GM12878 (cell line): ENCODE data around the gene LRRC53. TPM values are rescaled to one million over a fixed set of nuclear protein-coding genes. Genes with fewer than 3 reads are reported as not detected.

Experiments
- ATAC-seq: fragments of 200-7000 bp; cut with Tn5 transposase; 3 replicates; pipeline ENCODE4 v1.9.1; 2020; ENCODE audit warnings: mild to moderate bottlenecking, moderate library complexity
- BruUV-seq: library from RNA; stranded (reverse); fragments of 400-500 nt; replicated peaks from 2 replicates; lab custom pipeline; 2021; lab: Mats Ljungman, UMichigan
- CTCF ChIA-PET: fragments of 300-600 bp; sonication (Branson Sonifier 250); formaldehyde crosslinking; extraction: SDS; loops from one replicate; lab custom pipeline; 2021; ENCODE audit warnings: inconsistent platforms; lab: Yijun Ruan, JAX
- POLR2A ChIA-PET: fragments of 350-600 bp; formaldehyde crosslinking; extraction: SDS; loops from one replicate; lab custom pipeline; 2021; ENCODE audit warnings: inconsistent platforms; lab: Charles Lee
- RAD21 ChIA-PET: fragments of 300-600 bp; sonication (Branson Sonifier 250); formaldehyde crosslinking; loops from one replicate; lab custom pipeline; 2023; ENCODE audit warnings: antibody characterized with exemption; ENCODE audit not compliant: unreplicated experiment; lab: Charles Lee
- SMC1A ChIA-PET: fragments of 300-600 bp; sonication (Branson Sonifier 250); formaldehyde crosslinking; loops from one replicate; lab custom pipeline; 2023; ENCODE audit not compliant: unreplicated experiment, uncharacterized antibody; lab: Charles Lee
- DNase-seq: peaks from one replicate; pipeline ENCODE4 v3.0.0-alpha.2; 2011; ENCODE audit warnings: low read depth, low spot score
- FAIRE-seq: peaks from 3 replicates; lab custom pipeline; 2011; peaks lifted over from hg19 to GRCh38; lab: Jason Lieb, UNC
- H2AFZ ChIP-seq: 2 replicates; pipeline ENCODE4 v1.6.0; 2011; ENCODE audit warnings: low read depth, low read length, control low read depth; ENCODE audit not compliant: control insufficient read depth
- H3K27ac ChIP-seq: 2 replicates; pipeline ENCODE4 v1.5.1; 2011; ENCODE audit warnings: control low read depth; ENCODE audit not compliant: control insufficient read depth, insufficient read depth
- H3K27me3 ChIP-seq, 2 experiments: replicated peaks in 1 of 2; 2 replicates each; pipeline versions ENCODE4 v1.6.0 to v1.6.1; 2011; ENCODE audit warnings: low read length in 1 of 2; ENCODE audit not compliant: control insufficient read depth in 2 of 2, insufficient read depth in 2 of 2
- H3K36me3 ChIP-seq, 2 experiments: 2 replicates each; pipeline ENCODE4 v1.5.1; 2011; ENCODE audit warnings: low read length in 1 of 2; ENCODE audit not compliant: control insufficient read depth in 2 of 2, insufficient read depth in 2 of 2
- H3K4me1 ChIP-seq: 2 replicates; pipeline ENCODE4 v1.6.1; 2011; ENCODE audit warnings: mild to moderate bottlenecking, low read length, moderate library complexity, mixed read lengths; ENCODE audit not compliant: control insufficient read depth, insufficient read depth
- H3K4me2 ChIP-seq: 2 replicates; pipeline ENCODE4 v1.6.0; 2011; ENCODE audit warnings: control low read depth; ENCODE audit not compliant: control insufficient read depth, insufficient read depth
- H3K4me3 ChIP-seq: fragments of 200-600 bp; sonication (generic); 2 replicates; pipeline ENCODE4 v1.5.1; 2016
- H3K79me2 ChIP-seq: 2 replicates; pipeline ENCODE4 v1.6.0; 2011; ENCODE audit warnings: low read length; ENCODE audit not compliant: control insufficient read depth, insufficient read depth
- H3K9ac ChIP-seq: 2 replicates; pipeline ENCODE4 v1.8.0; 2011; ENCODE audit warnings: low read length, control low read depth, mixed read lengths; ENCODE audit not compliant: control insufficient read depth, insufficient read depth
- H3K9me3 ChIP-seq: replicated peaks from 3 replicates; pipeline ENCODE4 v1.5.1; 2011; ENCODE audit warnings: mild to moderate bottlenecking, low read length; ENCODE audit not compliant: control insufficient read depth, insufficient read depth
- H4K20me1 ChIP-seq: 2 replicates; pipeline ENCODE4 v1.6.0; 2011; ENCODE audit not compliant: control insufficient read depth, insufficient read depth
- BMI1 ChIP-seq: fragments of 450-650 bp; IDR thresholded peaks from 2 replicates; pipeline ENCODE4 v1.6.1; 2016; ENCODE audit warnings: mild to moderate bottlenecking, moderate library complexity, borderline replicate concordance
- CBX5 ChIP-seq: sonication (generic); IDR thresholded peaks from 2 replicates; pipeline ENCODE4 v1.6.1; 2016; ENCODE audit warnings: low read depth, moderate library complexity, mild to moderate bottlenecking, inconsistent platforms
- CEBPB ChIP-seq, 2 experiments: fragments of 150-350 bp in 1 of 2; IDR thresholded peaks; 2 replicates each; pipeline ENCODE4 v1.6.1; 2012 to 2014; ENCODE audit warnings: low read depth in 2 of 2, low read length in 2 of 2, borderline replicate concordance in 1 of 2, inconsistent platforms in 1 of 2
- HCFC1 ChIP-seq: fragments of 150-350 bp; IDR thresholded peaks from 2 replicates; pipeline ENCODE4 v1.6.1; 2014; ENCODE audit warnings: low read length
- KDM1A ChIP-seq: fragments of 200-600 bp; sonication (generic); IDR thresholded peaks from 2 replicates; pipeline ENCODE4 v1.6.1; 2016; ENCODE audit warnings: borderline replicate concordance
- MTA3 ChIP-seq: IDR thresholded peaks from 2 replicates; pipeline ENCODE4 v1.6.1; 2012; ENCODE audit warnings: low read length, inconsistent platforms, borderline replicate concordance
- NBN ChIP-seq: fragments of 450-650 bp; IDR thresholded peaks from 2 replicates; pipeline ENCODE4 v1.6.1; 2016
- NR2F1 ChIP-seq: fragments of 450-650 bp; conservative IDR thresholded peaks from 2 replicates; pipeline ENCODE4 v1.6.1; 2017; ENCODE audit warnings: mild to moderate bottlenecking
- POLR2AphosphoS2 ChIP-seq: IDR thresholded peaks from 2 replicates; pipeline ENCODE4 v1.6.1; 2011; ENCODE audit warnings: low read depth, mild to moderate bottlenecking, low read length, improper control_type of control experiment, moderate library complexity
- RB1 ChIP-seq: fragments of 450-650 bp; formaldehyde crosslinking; IDR thresholded peaks from 2 replicates; pipeline ENCODE4 v1.6.1; 2017; ENCODE audit warnings: mild to moderate bottlenecking, borderline replicate concordance
- RUNX3 ChIP-seq: IDR thresholded peaks from 2 replicates; pipeline ENCODE4 v1.6.1; 2012; ENCODE audit warnings: low read length, inconsistent platforms
- SREBF2 ChIP-seq: IDR thresholded peaks from 2 replicates; pipeline ENCODE4 v1.6.1; 2012; ENCODE audit warnings: mild to moderate bottlenecking, low read length
- ZBED1 ChIP-seq: IDR thresholded peaks from 2 replicates; pipeline ENCODE4 v1.6.1; 2016; ENCODE audit warnings: borderline replicate concordance
- ZNF217 ChIP-seq: fragments of 450-650 bp; IDR thresholded peaks from 2 replicates; pipeline ENCODE4 v1.6.1; 2017; ENCODE audit warnings: antibody characterized with exemption, mild to moderate bottlenecking
- WGBS: methylation state at CpG from one replicate; pipeline ENCODE4 v1.1.6; 2016; ENCODE audit warnings: low lambda C conversion rate; ENCODE audit not compliant: insufficient replicate concordance, insufficient coverage; ENCODE audit errors: missing lambda C conversion rate; 5-methylcytosine and 5-hydroxymethylcytosine counted together
- in situ Hi-C: fragments of 300-500 bp; cut with MboI; formaldehyde crosslinking; loops from 9 replicates; pipeline ENCODE4 v1.14.3; 2018; ENCODE audit warnings: mixed read lengths
- intact Hi-C: fragments of 100-400 bp; cut with micrococcal nuclease; formaldehyde crosslinking; loops from one replicate; pipeline ENCODE4 v1.14.2; 2022; ENCODE audit not compliant: unreplicated experiment
- polyA plus RNA-seq, 11 experiments: library from polyadenylated mRNA; depleted of rRNA in 4 of 11; unstranded in 6 of 11; stranded (reverse) in 5 of 11; fragments of >200 nt; fragmentation: Nextera tagmentation in 4 of 11; fragmentation: Illumina TruSeq in 1 of 11; extraction: Ambion mirVana in 4 of 11; extraction: Trizol in 1 of 11; gene quantifications; 1 replicate in 1 of 11; 2 replicates in 10 of 11; pipeline versions ENCODE4 v1.2.1 to v1.2.3, GENCODE V29; 2011 to 2016; ENCODE audit warnings: inconsistent platforms in 2 of 11, missing spikeins in 2 of 11, low read depth in 1 of 11
- total RNA-seq, 4 experiments: library from RNA; depleted of rRNA in 3 of 4; stranded (reverse); fragments of >200 nt in 3 of 4; fragmentation: Illumina TruSeq in 1 of 4; extraction: Trizol in 1 of 4; gene quantifications; 2 replicates each; pipeline versions ENCODE4 v1.2.1 to v1.2.3, GENCODE V29; 2013 to 2021
- TF ChIP-seq, protein P1 (sequence below): IDR thresholded peaks from 2 replicates; pipeline ENCODE4 v1.6.1; 2012; ENCODE audit warnings: low read length, inconsistent platforms
- TF ChIP-seq, protein P2 (sequence below): fragments of 150-350 bp; IDR thresholded peaks from 2 replicates; pipeline ENCODE4 v1.6.1; 2014; ENCODE audit warnings: mild to moderate bottlenecking, low read depth, low read length

The LRRC53 gene
- total and polyA plus RNA-seq, 10 of the 15 experiments (the other 5 are each of a cell fraction or from before 2014, with no cell fraction given), result not detected

DNA sequence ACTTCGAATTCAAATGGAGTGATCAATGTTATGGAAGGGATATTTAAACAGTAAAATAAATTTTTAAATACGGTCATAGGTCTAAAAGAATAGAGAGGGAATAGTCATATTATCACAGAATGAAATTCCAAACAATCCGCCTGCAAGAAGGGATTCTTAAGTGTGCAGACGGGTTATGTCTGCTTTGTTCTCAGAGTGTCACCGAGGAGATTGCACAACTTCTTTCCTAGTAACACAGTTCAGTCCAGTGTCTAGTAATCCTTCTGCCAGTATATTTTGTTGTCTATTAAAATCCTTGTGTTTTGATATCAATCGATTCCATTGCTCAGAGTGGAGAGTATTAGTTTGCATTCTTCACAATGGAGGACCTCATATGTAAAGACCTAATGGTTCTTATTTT lies 48.4 kb downstream of the LRRC53 start:
- H3K27me3 ChIP-seq, result no peaks in the 10 kb centered on the region
- no peaks in the 10 kb centered on the region for H4K20me1 ChIP-seq
- no peak for FAIRE-seq
- no peak for DNase-seq
- H3K9ac ChIP-seq, result no peak overlapping the region
- H3K27ac ChIP-seq, result no peak overlapping the region
- BruUV-seq, result no TSS peak
- in situ Hi-C loops (loop anchor here (25.0 kb wide), 1 partner anchor 627 kb away; no protein-coding TSS in a partner anchor), intact Hi-C loops (loop anchor here (10.0 kb wide), 1 partner anchor 619 kb away; no protein-coding TSS in a partner anchor)
- H3K79me2 ChIP-seq, result no peaks in the 10 kb centered on the region
- no peak overlapping the region for H3K4me3 ChIP-seq
- H3K4me1 ChIP-seq, result no peaks in the 10 kb centered on the region
- H2AFZ ChIP-seq, result no peak overlapping the region
- ChIA-PET CTCF (interaction anchor here (1.6 kb wide), 1 partner anchor 226 kb away, joined by 4 read pairs; no protein-coding TSS in a partner anchor), RAD21 (no interaction called here), POLR2A (no interaction called here), SMC1A (interaction anchor here (1.0 to 1.8 kb wide), 2 partner anchors 9 to 38 kb away, joined by 3 to 6 read pairs; no protein-coding TSS in a partner anchor)
- H3K9me3 ChIP-seq, result no peaks in the 10 kb centered on the region
- 43% methylated on average over 6 of the region's 6 CpGs for WGBS
- H3K4me2 ChIP-seq, result no peak overlapping the region
- no peaks in the 10 kb centered on the region for H3K36me3 ChIP-seq
- ATAC-seq, result no peak
- TF ChIP-seq NR2F1, result no peak
- TF ChIP-seq SREBF2, result no peak
- no peak for TF ChIP-seq RUNX3
- TF ChIP-seq KDM1A, result no peak
- TF ChIP-seq CBX5, result no peak
- no peak for TF ChIP-seq RB1
- TF ChIP-seq HCFC1, result no peak
- no peak for TF ChIP-seq NBN
- TF ChIP-seq, protein P1, sequence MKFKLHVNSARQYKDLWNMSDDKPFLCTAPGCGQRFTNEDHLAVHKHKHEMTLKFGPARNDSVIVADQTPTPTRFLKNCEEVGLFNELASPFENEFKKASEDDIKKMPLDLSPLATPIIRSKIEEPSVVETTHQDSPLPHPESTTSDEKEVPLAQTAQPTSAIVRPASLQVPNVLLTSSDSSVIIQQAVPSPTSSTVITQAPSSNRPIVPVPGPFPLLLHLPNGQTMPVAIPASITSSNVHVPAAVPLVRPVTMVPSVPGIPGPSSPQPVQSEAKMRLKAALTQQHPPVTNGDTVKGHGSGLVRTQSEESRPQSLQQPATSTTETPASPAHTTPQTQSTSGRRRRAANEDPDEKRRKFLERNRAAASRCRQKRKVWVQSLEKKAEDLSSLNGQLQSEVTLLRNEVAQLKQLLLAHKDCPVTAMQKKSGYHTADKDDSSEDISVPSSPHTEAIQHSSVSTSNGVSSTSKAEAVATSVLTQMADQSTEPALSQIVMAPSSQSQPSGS, result no peak
- no peak for TF ChIP-seq ZBED1
- no peak for TF ChIP-seq ZNF217
- TF ChIP-seq MTA3, result no peak
- no peak for TF ChIP-seq CEBPB (IDR thresholded peaks at IDR 0.05; ENCODE audit: borderline replicate concordance in 1 of 2, low read depth in 2 of 2, low read length in 2 of 2)
- TF ChIP-seq, protein P2, sequence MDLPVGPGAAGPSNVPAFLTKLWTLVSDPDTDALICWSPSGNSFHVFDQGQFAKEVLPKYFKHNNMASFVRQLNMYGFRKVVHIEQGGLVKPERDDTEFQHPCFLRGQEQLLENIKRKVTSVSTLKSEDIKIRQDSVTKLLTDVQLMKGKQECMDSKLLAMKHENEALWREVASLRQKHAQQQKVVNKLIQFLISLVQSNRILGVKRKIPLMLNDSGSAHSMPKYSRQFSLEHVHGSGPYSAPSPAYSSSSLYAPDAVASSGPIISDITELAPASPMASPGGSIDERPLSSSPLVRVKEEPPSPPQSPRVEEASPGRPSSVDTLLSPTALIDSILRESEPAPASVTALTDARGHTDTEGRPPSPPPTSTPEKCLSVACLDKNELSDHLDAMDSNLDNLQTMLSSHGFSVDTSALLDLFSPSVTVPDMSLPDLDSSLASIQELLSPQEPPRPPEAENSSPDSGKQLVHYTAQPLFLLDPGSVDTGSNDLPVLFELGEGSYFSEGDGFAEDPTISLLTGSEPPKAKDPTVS, result no peak
- no peak for TF ChIP-seq POLR2AphosphoS2
- no peak for TF ChIP-seq BMI1
- TF ChIP-seq, all 136 proteins: peak for 0
